ENCODE data around the gene MCTP2.

MCTP2 gene

GRCh38 chr15:94367726-94368535 lies 136.6 kb downstream of the MCTP2 start:
- H3K4me3 ChIP-seq (ENCODE audit: low read depth, low read length): no peak overlapping the region
- no peak for DNase-seq (ENCODE audit: low read depth)
- TF ChIP-seq CTCF (IDR thresholded peaks at IDR 0.05; ENCODE audit: insufficient read depth, low read depth, low read length, missing control alignments): no peak

GRCh38 chr15:94370206-94370935 lies 139.0 kb downstream of the MCTP2 start:
- no peak for TF ChIP-seq CTCF (IDR thresholded peaks at IDR 0.05; ENCODE audit: insufficient read depth, low read depth, low read length, missing control alignments)
- DNase-seq (ENCODE audit: low read depth): no peak
- H3K4me3 ChIP-seq (ENCODE audit: low read depth, low read length): no peak overlapping the region

GRCh38 chr15:94370936-94371285 lies 139.6 kb downstream of the MCTP2 start:
- no peak for TF ChIP-seq CTCF (IDR thresholded peaks at IDR 0.05; ENCODE audit: insufficient read depth, low read depth, low read length, missing control alignments)
- H3K4me3 ChIP-seq (ENCODE audit: low read depth, low read length): no peak overlapping the region
- no peak for DNase-seq (ENCODE audit: low read depth)

- no peak for TF ChIP-seq CTCF (IDR thresholded peaks at IDR 0.05; ENCODE audit: insufficient read depth, low read depth, low read length, missing control alignments)
- no peak for DNase-seq (ENCODE audit: low read depth)
- no peak overlapping the region for H3K4me3 ChIP-seq (ENCODE audit: low read depth, low read length)
These were observed 141.5 kb downstream of the MCTP2 start for GRCh38 chr15:94372821-94373220.

GRCh38 chr15:94375997-94376396 lies 144.6 kb downstream of the MCTP2 start:
- no peak overlapping the region for H3K4me3 ChIP-seq (ENCODE audit: low read depth, low read length)
- no peak for DNase-seq (ENCODE audit: low read depth)
- no peak for TF ChIP-seq CTCF (IDR thresholded peaks at IDR 0.05; ENCODE audit: insufficient read depth, low read depth, low read length, missing control alignments)

- H3K4me3 ChIP-seq (ENCODE audit: low read depth, low read length): no peak overlapping the region
- TF ChIP-seq CTCF (IDR thresholded peaks at IDR 0.05; ENCODE audit: insufficient read depth, low read depth, low read length, missing control alignments): no peak
- DNase-seq (ENCODE audit: low read depth): no peak
These were observed 148.6 kb downstream of the MCTP2 start for GRCh38 chr15:94379986-94380385.

All from GM12865 (cell line).